ENCODE data around the gene FAM3A. TPM values are rescaled to one million over a fixed set of nuclear protein-coding genes. Genes with fewer than 3 reads are reported as not detected.

The FAM3A gene
- total RNA-seq, 4 donors from 2014 or later: 62.7 to 112 (median 72.5) TPM

DNA sequence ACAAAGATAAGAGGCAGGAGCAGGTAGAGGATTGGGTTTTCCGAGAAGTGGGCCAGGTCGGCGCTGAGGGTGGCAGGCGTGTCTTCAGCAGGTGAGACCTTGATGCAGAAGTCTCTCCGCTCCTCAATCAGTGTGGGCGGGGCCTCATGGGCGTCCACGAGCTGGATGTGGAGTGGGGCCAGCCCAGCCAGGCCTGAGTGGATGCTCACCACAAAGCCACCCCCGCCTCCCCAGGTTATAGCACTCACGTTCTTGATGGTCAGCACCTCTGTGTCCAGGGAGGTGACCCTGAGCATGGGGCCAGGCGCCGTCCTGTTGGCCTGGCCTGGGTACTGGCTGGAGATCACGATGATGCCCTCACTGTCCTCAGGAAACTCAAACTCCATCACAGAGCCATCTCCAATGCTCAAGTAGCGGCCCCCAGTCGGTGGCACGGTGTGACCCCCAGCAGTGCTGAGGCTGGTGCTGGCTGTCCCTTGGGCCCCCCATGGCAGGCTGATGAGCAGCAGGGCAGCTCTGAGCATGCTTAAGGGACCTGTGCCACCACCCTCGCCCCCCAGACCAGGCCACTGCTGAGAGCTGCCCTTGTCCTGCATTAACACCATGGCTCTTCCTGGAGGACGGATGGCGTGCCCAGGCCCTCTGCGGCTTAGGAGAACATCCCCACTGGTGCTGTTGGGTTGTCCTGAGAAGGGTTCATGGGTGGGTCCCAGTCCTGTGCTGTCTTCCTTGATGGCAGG, 27.5 kb downstream of the FAM3A start:
- H3K9me3 ChIP-seq: no peaks in the 10 kb centered on the region
- WGBS, 2 donors (ENCODE audit: low coverage in 1 of 2): 86% methylated on average over 19 of the region's 20 CpGs; no CpG with 5 or more reads in 1 of the 2 donors
- no peak overlapping the region for H3K27ac ChIP-seq
- DNase-seq: no peak
- H3K4me3 ChIP-seq: no peak overlapping the region
- in situ Hi-C loops (cut with MboI; ENCODE audit: low pct_ligation_motif_present in 1 of 4, low pct_unique_long_range_greater_than_20kb in 1 of 4, low sequenced_read_pairs in 3 of 4) (no loop called here), intact Hi-C loops (cut with DNase I; ENCODE audit: low total_unique reads) (no loop called here)
- H3K4me1 ChIP-seq: peaks cover 8 to 27% (median 13%) of the 10 kb centered on the region in 4 donors
- TF ChIP-seq, protein P1, sequence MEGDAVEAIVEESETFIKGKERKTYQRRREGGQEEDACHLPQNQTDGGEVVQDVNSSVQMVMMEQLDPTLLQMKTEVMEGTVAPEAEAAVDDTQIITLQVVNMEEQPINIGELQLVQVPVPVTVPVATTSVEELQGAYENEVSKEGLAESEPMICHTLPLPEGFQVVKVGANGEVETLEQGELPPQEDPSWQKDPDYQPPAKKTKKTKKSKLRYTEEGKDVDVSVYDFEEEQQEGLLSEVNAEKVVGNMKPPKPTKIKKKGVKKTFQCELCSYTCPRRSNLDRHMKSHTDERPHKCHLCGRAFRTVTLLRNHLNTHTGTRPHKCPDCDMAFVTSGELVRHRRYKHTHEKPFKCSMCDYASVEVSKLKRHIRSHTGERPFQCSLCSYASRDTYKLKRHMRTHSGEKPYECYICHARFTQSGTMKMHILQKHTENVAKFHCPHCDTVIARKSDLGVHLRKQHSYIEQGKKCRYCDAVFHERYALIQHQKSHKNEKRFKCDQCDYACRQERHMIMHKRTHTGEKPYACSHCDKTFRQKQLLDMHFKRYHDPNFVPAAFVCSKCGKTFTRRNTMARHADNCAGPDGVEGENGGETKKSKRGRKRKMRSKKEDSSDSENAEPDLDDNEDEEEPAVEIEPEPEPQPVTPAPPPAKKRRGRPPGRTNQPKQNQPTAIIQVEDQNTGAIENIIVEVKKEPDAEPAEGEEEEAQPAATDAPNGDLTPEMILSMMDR (IDR thresholded peaks at IDR 0.05): no peak
- TF ChIP-seq EP300 (IDR thresholded peaks at IDR 0.05; ENCODE audit: low read depth): no peak
- TF ChIP-seq POLR2A (IDR thresholded peaks at IDR 0.05): no peak
- TF ChIP-seq POLR2AphosphoS5 (IDR thresholded peaks at IDR 0.05): no peak
- no peaks in the 10 kb centered on the region for H3K36me3 ChIP-seq
- H3K27me3 ChIP-seq: no peaks in the 10 kb centered on the region

DNA sequence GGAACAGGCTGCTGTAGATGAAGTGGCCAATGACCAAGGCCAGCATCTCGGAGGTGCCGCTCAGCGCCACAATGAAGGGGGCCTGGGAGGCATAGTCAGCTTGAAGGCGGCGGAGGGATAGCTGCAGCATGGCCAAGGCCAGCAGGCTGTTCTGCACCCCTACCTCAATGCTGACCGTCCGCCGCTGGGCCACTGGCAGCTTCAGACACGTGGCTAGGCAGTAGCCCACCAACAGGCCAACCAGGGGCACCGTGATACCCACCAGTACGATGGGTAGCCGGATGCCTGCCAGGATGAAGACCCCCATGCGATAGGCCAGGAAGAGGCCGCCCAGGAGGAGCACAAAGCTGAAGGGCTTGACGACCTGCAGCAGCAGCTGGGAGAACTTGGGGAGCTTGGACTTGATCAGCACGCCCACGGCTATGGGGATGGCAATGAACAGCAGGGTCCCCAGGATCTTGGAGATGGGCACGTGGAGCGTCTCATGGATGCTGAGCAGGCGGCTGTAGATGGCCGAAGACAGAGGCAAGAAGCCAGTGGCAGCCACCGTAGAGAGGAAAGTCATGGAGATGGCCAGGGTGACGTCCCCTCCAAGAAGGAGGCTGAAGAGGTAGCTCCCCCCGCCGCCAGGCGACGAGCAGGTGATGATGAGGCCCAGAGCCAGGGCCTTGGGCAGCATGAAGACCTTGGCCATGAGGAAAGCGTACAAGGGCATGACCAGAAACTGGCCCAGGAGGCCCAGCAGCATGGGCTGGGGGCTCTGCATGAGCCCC, 28.3 kb downstream of the FAM3A start:
- TF ChIP-seq POLR2AphosphoS5 (IDR thresholded peaks at IDR 0.05) (no peak), EP300 (IDR thresholded peaks at IDR 0.05; ENCODE audit: low read depth) (no peak), POLR2A (IDR thresholded peaks at IDR 0.05) (no peak)
- TF ChIP-seq, protein P1 (IDR thresholded peaks at IDR 0.05): no peak
- Histone ChIP-seq H3K9me3 (no peaks in the 10 kb centered on the region), H3K4me1 (peaks cover 8 to 27% (median 13%) of the 10 kb centered on the region in 4 donors), H3K4me3 (no peak overlapping the region), H3K27ac (peak overlapping the region; percentile 87 to 95 (median 90)), H3K27me3 (no peaks in the 10 kb centered on the region), H3K36me3 (no peaks in the 10 kb centered on the region)
- in situ Hi-C loops (cut with MboI; ENCODE audit: low pct_ligation_motif_present in 1 of 4, low pct_unique_long_range_greater_than_20kb in 1 of 4, low sequenced_read_pairs in 3 of 4) (no loop called here), intact Hi-C loops (cut with DNase I; ENCODE audit: low total_unique reads) (no loop called here)
- DNase-seq: no peak
- 89% methylated on average over 28 of the region's 28 CpGs; no CpG with 5 or more reads in 1 of the 2 donors for WGBS, 2 donors (ENCODE audit: low coverage in 1 of 2)

DNA sequence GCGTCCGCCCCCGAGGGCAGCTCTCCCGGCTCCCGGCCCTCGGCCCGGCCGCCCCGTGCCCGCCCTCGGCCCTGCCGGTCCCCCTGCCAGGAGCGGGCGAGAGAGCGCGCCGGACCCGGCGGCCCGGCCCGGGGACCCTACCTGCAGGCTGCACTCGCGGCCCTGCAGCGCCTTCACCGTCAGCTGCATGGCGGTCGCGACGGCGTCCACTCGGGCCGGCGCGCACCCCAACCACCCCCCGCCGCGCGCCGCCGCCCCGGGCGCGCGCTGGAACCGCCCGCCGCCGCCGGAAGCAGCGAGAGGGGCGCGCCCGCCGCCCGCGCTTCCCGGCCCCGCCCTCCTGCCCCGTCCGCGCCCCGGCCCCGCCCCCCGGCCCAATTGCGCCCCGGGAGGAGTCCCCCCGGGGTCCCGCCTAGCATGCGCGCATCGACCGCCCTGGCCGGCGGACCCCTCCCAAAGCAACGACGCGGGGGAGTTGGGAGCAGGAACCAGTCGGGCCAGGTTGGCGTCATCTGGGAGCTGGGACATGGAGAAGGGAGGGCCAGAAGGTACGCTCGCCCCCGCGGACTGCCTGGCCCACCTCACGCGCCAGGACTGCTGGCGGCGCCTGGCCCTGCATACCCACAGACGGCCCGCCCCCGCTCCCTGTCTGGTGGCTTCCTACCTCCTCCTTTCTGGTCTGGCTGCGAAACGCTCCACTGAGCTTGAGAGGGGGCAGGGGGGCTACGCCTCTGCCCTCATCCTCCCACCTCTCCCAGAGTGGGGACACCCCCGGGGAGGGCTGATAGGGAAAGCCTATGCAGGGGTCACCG, 29.4 kb downstream of the FAM3A start, which contains the start of gene UBL4A:
UBL4A (minus strand) TSS at position 220 of the 812 bp plus-strand sequence; CDS start at position 189, 31 bp downstream.
- no peaks in the 10 kb centered on the region for H3K9me3 ChIP-seq

More for the DNA sequence above, 29.4 kb downstream of the FAM3A start, which contains the start of gene UBL4A:
- DNase-seq: peak; percentile 63
- H3K27ac ChIP-seq: peak within 1 kb of the TSS; percentile 87 to 95 (median 92)
- H3K27me3 ChIP-seq: no peaks in the 10 kb centered on the region
- TF ChIP-seq EP300 (IDR thresholded peaks at IDR 0.05; ENCODE audit: low read depth): no peak
- TF ChIP-seq, protein P1 (IDR thresholded peaks at IDR 0.05): no peak
- TF ChIP-seq POLR2AphosphoS5 (IDR thresholded peaks at IDR 0.05): peak in 2 of 3 donors; percentile 4 to 37
- peak; percentile 44 for TF ChIP-seq POLR2A (IDR thresholded peaks at IDR 0.05)
- no peaks in the 10 kb centered on the region for H3K36me3 ChIP-seq
- WGBS, 2 donors (ENCODE audit: low coverage in 1 of 2): 59% methylated on average over 24 of the region's 95 CpGs; no CpG with 5 or more reads in 1 of the 2 donors
- intact Hi-C loops (cut with DNase I; ENCODE audit: low total_unique reads) (no loop called here), in situ Hi-C loops (cut with MboI; ENCODE audit: low pct_ligation_motif_present in 1 of 4, low pct_unique_long_range_greater_than_20kb in 1 of 4, low sequenced_read_pairs in 3 of 4) (no loop called here)
- H3K4me3 ChIP-seq: peak within 1 kb of the TSS; percentile 49 to 81 (median 66)
- H3K4me1 ChIP-seq: peaks cover 8 to 27% (median 13%) of the 10 kb centered on the region in 4 donors

All from transverse colon (tissue), 4 donors.